CD14-positive monocyte (primary cell): ENCODE measurements around the gene DPP6. TPM values are rescaled to one million over a fixed set of nuclear protein-coding genes. Genes with fewer than 3 reads are reported as not detected.

ENCODE experiments used
- DNase-seq, 3 donors: peaks; one replicate each; pipeline ENCODE4 v3.0.0-alpha.2; 2011 to 2022
- H2AFZ ChIP-seq: 2 replicates; pipeline ENCODE4 v1.6.0; 2012; ENCODE audit warnings: mild to moderate bottlenecking, low read depth, low read length, inconsistent platforms; ENCODE audit not compliant: insufficient read depth, poor library complexity, severe bottlenecking
- H3K27ac ChIP-seq, 2 donors: 1 replicate in 1 of 2; 2 replicates in 1 of 2; pipeline ENCODE4 v1.5.1; 2012 to 2013; ENCODE audit warnings: low read length in 2 of 2, control low read depth in 1 of 2, inconsistent platforms in 1 of 2, low read depth in 1 of 2, mild to moderate bottlenecking in 1 of 2
- H3K27me3 ChIP-seq, 2 donors: one replicate each; pipeline versions ENCODE4 v1.6.0 to v1.6.1; 2011 to 2013; ENCODE audit warnings: low read length in 2 of 2; ENCODE audit not compliant: control insufficient read depth in 2 of 2, insufficient read depth in 2 of 2
- H3K36me3 ChIP-seq, 2 donors: replicated peaks in 1 of 2; 1 replicate in 1 of 2; 2 replicates in 1 of 2; pipeline versions ENCODE4 v1.5.1 to v1.6.1; 2012 to 2013; ENCODE audit warnings: low read length in 2 of 2, control low read depth in 1 of 2, inconsistent platforms in 1 of 2, mild to moderate bottlenecking in 1 of 2; ENCODE audit not compliant: insufficient read depth in 2 of 2, control insufficient read depth in 1 of 2
- H3K4me1 ChIP-seq, 2 donors: 1 replicate in 1 of 2; 2 replicates in 1 of 2; pipeline versions ENCODE4 v1.5.1 to v1.6.1; 2012 to 2013; ENCODE audit warnings: low read length in 2 of 2, control low read depth in 1 of 2, inconsistent platforms in 1 of 2, mild to moderate bottlenecking in 1 of 2, moderate library complexity in 1 of 2; ENCODE audit not compliant: insufficient read depth in 2 of 2, control insufficient read depth in 1 of 2
- H3K4me2 ChIP-seq: replicated peaks from 2 replicates; pipeline ENCODE3; 2012; ENCODE audit warnings: low read length, moderate library complexity, mild to moderate bottlenecking; ENCODE audit not compliant: poor library complexity, severe bottlenecking; ENCODE audit errors: extremely low read depth
- H3K4me3 ChIP-seq, 3 experiments: fragments of 200-600 bp in 1 of 3; sonication (generic) in 1 of 3; replicated peaks in 1 of 3; 1 replicate in 2 of 3; 2 replicates in 1 of 3; pipeline ENCODE4 v1.5.1; 2011 to 2013; ENCODE audit warnings: low read length in 3 of 3, mild to moderate bottlenecking in 3 of 3, control low read depth in 2 of 3, low read depth in 2 of 3, inconsistent platforms in 1 of 3, moderate library complexity in 1 of 3
- H3K79me2 ChIP-seq: 2 replicates; pipeline ENCODE4 v1.6.0; 2012; ENCODE audit warnings: mild to moderate bottlenecking, control low read depth, inconsistent platforms, low read length, moderate library complexity; ENCODE audit not compliant: insufficient read depth
- H3K9ac ChIP-seq: 2 replicates; pipeline ENCODE4 v1.6.0; 2017; ENCODE audit warnings: low read length, mild to moderate bottlenecking; ENCODE audit not compliant: insufficient read depth, poor library complexity, severe bottlenecking
- H3K9me3 ChIP-seq, 2 donors: replicated peaks in 1 of 2; 1 replicate in 1 of 2; 2 replicates in 1 of 2; pipeline versions ENCODE4 v1.5.1 to v1.6.1; 2012 to 2013; ENCODE audit warnings: low read length in 2 of 2, control low read depth in 1 of 2; ENCODE audit not compliant: control insufficient read depth in 1 of 2, insufficient read depth in 1 of 2
- H4K20me1 ChIP-seq: 2 replicates; pipeline ENCODE4 v1.6.0; 2012; ENCODE audit warnings: mild to moderate bottlenecking, low read length, control low read depth, moderate library complexity; ENCODE audit not compliant: insufficient read depth
- H3K27ac Mint-ChIP-seq, 7 donors: one replicate each; pipeline ENCODE4 v1.8.0; 2020; ENCODE audit warnings: mild to moderate bottlenecking in 7 of 7, mixed read lengths in 7 of 7, moderate library complexity in 6 of 7, inconsistent platforms in 2 of 7
- H3K27me3 Mint-ChIP-seq, 3 donors: one replicate each; pipeline ENCODE4 v1.8.0; 2021 to 2022; ENCODE audit warnings: low read depth in 3 of 3, mild to moderate bottlenecking in 3 of 3, mixed read lengths in 3 of 3, moderate library complexity in 3 of 3, inconsistent platforms in 1 of 3
- H3K36me3 Mint-ChIP-seq, 2 donors: one replicate each; pipeline ENCODE4 v1.8.0; 2020; ENCODE audit warnings: mixed read lengths in 2 of 2, inconsistent platforms in 1 of 2, mild to moderate bottlenecking in 1 of 2
- H3K4me1 Mint-ChIP-seq: one replicate; pipeline ENCODE4 v1.8.0; 2020; ENCODE audit warnings: mild to moderate bottlenecking, mixed read lengths
- H3K4me3 Mint-ChIP-seq, 2 donors: one replicate each; pipeline ENCODE4 v1.8.0; 2020; ENCODE audit warnings: mild to moderate bottlenecking in 2 of 2, mixed read lengths in 2 of 2, moderate library complexity in 1 of 2
- H3K9me3 Mint-ChIP-seq, 7 donors: one replicate each; pipeline ENCODE4 v1.8.0; 2020 to 2022; ENCODE audit warnings: mixed read lengths in 7 of 7, mild to moderate bottlenecking in 6 of 7, moderate library complexity in 6 of 7, inconsistent platforms in 2 of 7
- WGBS: methylation state at CpG from one replicate; pipeline ENCODE4 v1.1.5; 2013; ENCODE audit warnings: missing lambda C conversion rate; ENCODE audit not compliant: insufficient coverage; 5-methylcytosine and 5-hydroxymethylcytosine counted together
- intact Hi-C, 2 donors: fragments of 100-400 bp; cut with micrococcal nuclease; formaldehyde crosslinking; loops; one replicate each; pipeline versions ENCODE4 v1.15.0 to v1.15.1; 2023
- polyA plus RNA-seq, 3 donors: library from polyadenylated mRNA; depleted of rRNA in 1 of 3; unstranded in 2 of 3; stranded (reverse) in 1 of 3; fragments of 300-500 nt in 2 of 3; fragments of >200 nt in 1 of 3; fragmentation: Illumina TruSeq in 2 of 3; gene quantifications; 1 replicate in 2 of 3; 2 replicates in 1 of 3; pipeline ENCODE4 v1.2.3, GENCODE V29; 2012 to 2021
- TF ChIP-seq, protein P1 (sequence below): fragments of 200-600 bp; IDR thresholded peaks from one replicate; pipeline ENCODE4 v1.8.0; 2022; ENCODE audit warnings: antibody characterized with exemption, mild to moderate bottlenecking

DPP6 gene
- polyA plus RNA-seq, 3 donors: not detected

DNA sequence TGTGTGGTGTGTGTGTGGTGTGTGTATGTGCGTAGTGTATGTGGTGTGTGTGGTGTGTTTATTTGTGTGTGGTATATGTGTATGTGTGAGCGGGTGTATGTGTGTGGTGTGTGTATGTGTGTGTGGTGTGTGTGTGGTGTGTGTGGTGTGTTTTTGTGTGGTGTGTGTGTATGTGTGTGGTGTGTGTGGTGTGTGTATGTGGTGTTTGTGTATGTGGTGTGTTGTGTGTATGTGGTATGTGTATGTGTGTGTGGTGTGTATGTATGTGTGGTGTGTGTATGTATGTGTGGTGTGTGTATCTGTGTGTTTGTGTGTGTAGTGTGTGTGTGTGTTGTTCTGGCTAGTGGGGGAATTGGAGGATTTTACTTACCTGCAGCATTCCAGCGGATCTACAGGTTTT lies 523.3 kb downstream of the DPP6 start:
- Histone ChIP-seq H3K36me3 (no peaks in the 10 kb centered on the region), H3K9ac (no peak overlapping the region), H3K4me3 (no peak overlapping the region), H3K9me3 (peaks cover 34% of the 10 kb centered on the region in 2 donors), H4K20me1 (no peaks in the 10 kb centered on the region), H3K27me3 (no peaks in the 10 kb centered on the region), H2AFZ (no peak overlapping the region), H3K27ac (no peak overlapping the region), H3K79me2 (no peaks in the 10 kb centered on the region), H3K4me2 (no peak overlapping the region), H3K4me1 (no peaks in the 10 kb centered on the region)
- WGBS: 83% methylated on average over 3 of the region's 3 CpGs
- no peak for DNase-seq
- Mint-ChIP-seq H3K27me3 (no peaks in the 10 kb centered on the region), H3K4me3 (no peak overlapping the region), H3K27ac (no peak overlapping the region), H3K9me3 (peaks cover 2 to 23% (median 7%) of the 10 kb centered on the region in 7 donors), H3K4me1 (no peaks in the 10 kb centered on the region), H3K36me3 (no peaks in the 10 kb centered on the region)
- TF ChIP-seq, protein P1, sequence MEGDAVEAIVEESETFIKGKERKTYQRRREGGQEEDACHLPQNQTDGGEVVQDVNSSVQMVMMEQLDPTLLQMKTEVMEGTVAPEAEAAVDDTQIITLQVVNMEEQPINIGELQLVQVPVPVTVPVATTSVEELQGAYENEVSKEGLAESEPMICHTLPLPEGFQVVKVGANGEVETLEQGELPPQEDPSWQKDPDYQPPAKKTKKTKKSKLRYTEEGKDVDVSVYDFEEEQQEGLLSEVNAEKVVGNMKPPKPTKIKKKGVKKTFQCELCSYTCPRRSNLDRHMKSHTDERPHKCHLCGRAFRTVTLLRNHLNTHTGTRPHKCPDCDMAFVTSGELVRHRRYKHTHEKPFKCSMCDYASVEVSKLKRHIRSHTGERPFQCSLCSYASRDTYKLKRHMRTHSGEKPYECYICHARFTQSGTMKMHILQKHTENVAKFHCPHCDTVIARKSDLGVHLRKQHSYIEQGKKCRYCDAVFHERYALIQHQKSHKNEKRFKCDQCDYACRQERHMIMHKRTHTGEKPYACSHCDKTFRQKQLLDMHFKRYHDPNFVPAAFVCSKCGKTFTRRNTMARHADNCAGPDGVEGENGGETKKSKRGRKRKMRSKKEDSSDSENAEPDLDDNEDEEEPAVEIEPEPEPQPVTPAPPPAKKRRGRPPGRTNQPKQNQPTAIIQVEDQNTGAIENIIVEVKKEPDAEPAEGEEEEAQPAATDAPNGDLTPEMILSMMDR: no peak
- intact Hi-C loops: no loop called here

DNA sequence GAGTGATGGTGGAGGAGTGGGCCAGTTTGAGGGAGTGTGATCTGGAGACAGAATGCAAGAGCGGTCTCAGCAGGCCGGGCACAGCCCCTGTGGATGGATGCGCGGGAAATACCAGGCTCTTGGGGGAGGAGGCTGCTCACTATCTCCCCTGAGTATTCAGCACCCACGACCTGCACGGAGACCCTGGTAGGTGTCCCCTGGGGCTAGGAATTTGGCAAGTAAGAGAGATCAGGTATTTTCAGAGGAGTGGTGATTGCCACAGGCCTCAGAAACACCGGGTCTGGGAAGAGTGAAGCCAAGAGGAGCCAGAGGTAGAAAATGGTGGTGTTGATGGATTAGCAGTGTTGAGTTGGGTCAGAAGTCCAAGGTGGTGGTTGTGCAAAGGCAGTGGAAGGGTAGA lies 524.4 kb downstream of the DPP6 start:
- H3K9ac ChIP-seq: no peak overlapping the region
- H3K9me3 Mint-ChIP-seq: peaks cover 2 to 28% (median 7%) of the 10 kb centered on the region in 7 donors
- no peaks in the 10 kb centered on the region for H3K27me3 ChIP-seq
- no peaks in the 10 kb centered on the region for H3K36me3 Mint-ChIP-seq
- no peak overlapping the region for H3K27ac Mint-ChIP-seq
- no peak for DNase-seq
- H3K4me1 Mint-ChIP-seq: no peaks in the 10 kb centered on the region
- H3K36me3 ChIP-seq: no peaks in the 10 kb centered on the region
- TF ChIP-seq, protein P1: no peak
- H3K27me3 Mint-ChIP-seq: no peaks in the 10 kb centered on the region
- 96% methylated on average over 6 of the region's 7 CpGs for WGBS
- no peak overlapping the region for H3K4me3 ChIP-seq
- intact Hi-C loops: no loop called here
- H3K4me1 ChIP-seq: no peaks in the 10 kb centered on the region
- H3K27ac ChIP-seq: no peak overlapping the region
- H3K4me3 Mint-ChIP-seq: no peak overlapping the region
- H3K9me3 ChIP-seq: peaks cover 39 to 43% of the 10 kb centered on the region in 2 donors
- no peak overlapping the region for H3K4me2 ChIP-seq
- H2AFZ ChIP-seq: no peak overlapping the region
- no peaks in the 10 kb centered on the region for H3K79me2 ChIP-seq
- H4K20me1 ChIP-seq: no peaks in the 10 kb centered on the region
